RWPE1 (cell line): ENCODE data around the gene KCNMA1.

Source experiments
- CTCF ChIA-PET: fragments of 350-600 bp; sonication (Branson Sonifier 250); formaldehyde crosslinking; extraction: SDS; loops from one replicate; lab custom pipeline; 2021; lab: Yijun Ruan, JAX
- POLR2A ChIA-PET: fragments of 400-600 bp; formaldehyde crosslinking; extraction: SDS; loops from one replicate; lab custom pipeline; 2020; ENCODE audit warnings: antibody characterized with exemption; ENCODE audit not compliant: low non-redundant PET; lab: Yijun Ruan, JAX
- DNase-seq: peaks from one replicate; pipeline ENCODE4 v3.0.0; 2012; ENCODE audit warnings: low spot score
- H3K27ac ChIP-seq: fragments of 450-650 bp; 2 replicates; pipeline ENCODE4 v1.5.1; 2017
- CTCF ChIP-seq: fragments of 450-650 bp; conservative IDR thresholded peaks from 2 replicates; pipeline ENCODE4 v1.5.1; 2017; ENCODE audit warnings: low read depth, mild to moderate bottlenecking

KCNMA1 gene

GRCh38 chr10:77149706-77150105 lies 487.9 kb downstream of the KCNMA1 start:
- ChIA-PET CTCF (no interaction called here), POLR2A (no interaction called here)

GRCh38 chr10:77149001-77149400 lies 488.6 kb downstream of the KCNMA1 start:
- POLR2A ChIA-PET: no interaction called here
- CTCF ChIA-PET: interaction anchor here (0.5 kb wide), 1 partner anchor 422 kb away, joined by 4 read pairs; no protein-coding TSS in a partner anchor
- peak; percentile 37 for DNase-seq
- TF ChIP-seq CTCF: no peak
- no peak overlapping the region for H3K27ac ChIP-seq

More at GRCh38 chr10:77149706-77150105, 487.9 kb downstream of the KCNMA1 start:
- no peak overlapping the region for H3K27ac ChIP-seq
- TF ChIP-seq CTCF: no peak
- no peak for DNase-seq

GRCh38 chr10:77147871-77148270 lies 489.7 kb downstream of the KCNMA1 start:
- TF ChIP-seq CTCF: no peak
- ChIA-PET POLR2A (no interaction called here), CTCF (interaction anchor here (0.5 kb wide), 1 partner anchor 26 kb away, joined by 3 read pairs; no protein-coding TSS in a partner anchor)
- H3K27ac ChIP-seq: no peak overlapping the region
- no peak for DNase-seq

- H3K27ac ChIP-seq: no peak overlapping the region
- ChIA-PET CTCF (no interaction called here), POLR2A (no interaction called here)
- DNase-seq: no peak
- no peak for TF ChIP-seq CTCF
Observed at GRCh38 chr10:77146712-77147336, 490.8 kb downstream of the KCNMA1 start.

GRCh38 chr10:77144656-77145055 lies 493.0 kb downstream of the KCNMA1 start:
- ChIA-PET CTCF (interaction anchor here (0.8 kb wide), 1 partner anchor 83 kb away, joined by 3 read pairs; no protein-coding TSS in a partner anchor), POLR2A (no interaction called here)
- no peak for DNase-seq
- TF ChIP-seq CTCF: no peak
- H3K27ac ChIP-seq: no peak overlapping the region

- no peak for TF ChIP-seq CTCF
- H3K27ac ChIP-seq: no peak overlapping the region
- POLR2A ChIA-PET: no interaction called here
- CTCF ChIA-PET: interaction anchor here (0.6 kb wide), 3 partner anchors 18 to 119 kb away, joined by 3 read pairs; no protein-coding TSS in a partner anchor
- DNase-seq: no peak
Observed at GRCh38 chr10:77139252-77140160, 498.1 kb downstream of the KCNMA1 start.
